Prostate gland (tissue), 2 donors: ENCODE measurements around the gene NOB1. TPM values are rescaled to one million over a fixed set of nuclear protein-coding genes. Genes with fewer than 3 reads are reported as not detected.

Experiments used
- DNase-seq: peaks from one replicate; pipeline ENCODE4 v3.0.0-alpha.2; 2019; ENCODE audit warnings: low spot score
- H3K27ac ChIP-seq, 2 donors: fragments of 200-600 bp; sonication (generic); 2 replicates each; pipeline ENCODE4 v1.5.1; 2017 to 2019
- H3K27me3 ChIP-seq: fragments of 200-600 bp; sonication (generic); replicated peaks from 2 replicates; pipeline ENCODE4 v1.5.1; 2019; ENCODE audit not compliant: insufficient read depth
- H3K36me3 ChIP-seq, 2 donors: fragments of 200-600 bp; sonication (generic); 1 replicate in 1 of 2; 2 replicates in 1 of 2; pipeline versions ENCODE4 v1.5.1 to v1.8.1; 2017 to 2019
- H3K4me1 ChIP-seq: fragments of 200-600 bp; sonication (generic); replicated peaks from 2 replicates; pipeline ENCODE4 v1.5.1; 2019
- H3K4me3 ChIP-seq, 2 donors: fragments of 200-600 bp; sonication (generic); 2 replicates each; pipeline ENCODE4 v1.5.1; 2017 to 2019
- H3K9me3 ChIP-seq: fragments of 200-600 bp; sonication (generic); 2 replicates; pipeline ENCODE4 v1.5.1; 2017
- POLR2A ChIP-seq: fragments of 450-650 bp; IDR thresholded peaks from one replicate; pipeline ENCODE4 v1.6.1; 2016; ENCODE audit warnings: antibody characterized with exemption, mild to moderate bottlenecking
- POLR2AphosphoS5 ChIP-seq: sonication (generic); formaldehyde crosslinking; IDR thresholded peaks from one replicate; pipeline ENCODE4 v1.6.1; 2017; ENCODE audit warnings: antibody characterized with exemption
- WGBS: methylation state at CpG from one replicate; pipeline ENCODE4 v1.1.5; 2018; 5-methylcytosine and 5-hydroxymethylcytosine counted together
- intact Hi-C: fragments of 100-400 bp; cut with DNase I; formaldehyde crosslinking; loops from one replicate; pipeline ENCODE4 v1.14.2; 2022
- small RNA-seq, 2 donors: library from RNA; depleted of rRNA; stranded (forward); fragments of <200 nt; gene quantifications; one replicate each; pipeline ENCODE3, GENCODE V24; 2016
- total RNA-seq, 2 donors: library from RNA; depleted of rRNA; stranded (reverse); fragments of >200 nt; gene quantifications; one replicate each; pipeline ENCODE4 v1.1.0, GENCODE V29; 2016
- TF ChIP-seq, protein P1 (sequence below), 4 experiments: fragments of 200-600 bp in 2 of 4; fragments of 450-650 bp in 2 of 4; sonication (generic) in 2 of 4; IDR thresholded peaks; 1 replicate in 3 of 4; 2 replicates in 1 of 4; pipeline ENCODE4 v1.5.1; 2016 to 2019; ENCODE audit warnings: antibody characterized with exemption in 4 of 4, mild to moderate bottlenecking in 2 of 4, moderate library complexity in 2 of 4

The NOB1 gene
- total RNA-seq, 2 donors from 2014 or later: 29.8 to 44.1 TPM

DNA sequence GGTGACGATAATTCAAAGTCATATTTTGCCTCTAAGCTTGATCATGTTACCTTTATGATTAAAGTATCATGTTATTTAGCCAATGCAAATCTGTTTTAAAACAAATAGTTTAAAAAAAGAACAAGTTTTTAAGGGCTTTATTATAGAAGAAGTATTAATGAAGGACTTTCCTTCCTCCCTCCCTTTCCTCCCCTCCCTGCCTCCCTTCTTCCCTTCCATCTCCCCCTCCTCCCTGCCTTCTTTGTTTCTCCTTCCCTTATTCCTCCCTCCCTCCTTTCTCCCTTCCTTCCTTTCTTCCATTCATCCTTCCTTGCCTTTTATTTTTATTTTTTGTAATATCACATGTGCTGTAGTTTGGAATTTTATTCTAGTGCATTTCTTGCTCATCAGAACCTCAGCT is 54.8 kb downstream of the NOB1 start:
- WGBS: 100% methylated on average over 1 of the region's 1 CpG
- DNase-seq: no peak
- intact Hi-C loops: no loop called here
- Histone ChIP-seq H3K4me1 (no peaks in the 10 kb centered on the region), H3K36me3 (no peaks in the 10 kb centered on the region), H3K27me3 (no peaks in the 10 kb centered on the region), H3K4me3 (no peak overlapping the region), H3K27ac (no peak overlapping the region), H3K9me3 (no peaks in the 10 kb centered on the region)
- TF ChIP-seq POLR2AphosphoS5: no peak
- no peak for TF ChIP-seq POLR2A
- TF ChIP-seq, protein P1, sequence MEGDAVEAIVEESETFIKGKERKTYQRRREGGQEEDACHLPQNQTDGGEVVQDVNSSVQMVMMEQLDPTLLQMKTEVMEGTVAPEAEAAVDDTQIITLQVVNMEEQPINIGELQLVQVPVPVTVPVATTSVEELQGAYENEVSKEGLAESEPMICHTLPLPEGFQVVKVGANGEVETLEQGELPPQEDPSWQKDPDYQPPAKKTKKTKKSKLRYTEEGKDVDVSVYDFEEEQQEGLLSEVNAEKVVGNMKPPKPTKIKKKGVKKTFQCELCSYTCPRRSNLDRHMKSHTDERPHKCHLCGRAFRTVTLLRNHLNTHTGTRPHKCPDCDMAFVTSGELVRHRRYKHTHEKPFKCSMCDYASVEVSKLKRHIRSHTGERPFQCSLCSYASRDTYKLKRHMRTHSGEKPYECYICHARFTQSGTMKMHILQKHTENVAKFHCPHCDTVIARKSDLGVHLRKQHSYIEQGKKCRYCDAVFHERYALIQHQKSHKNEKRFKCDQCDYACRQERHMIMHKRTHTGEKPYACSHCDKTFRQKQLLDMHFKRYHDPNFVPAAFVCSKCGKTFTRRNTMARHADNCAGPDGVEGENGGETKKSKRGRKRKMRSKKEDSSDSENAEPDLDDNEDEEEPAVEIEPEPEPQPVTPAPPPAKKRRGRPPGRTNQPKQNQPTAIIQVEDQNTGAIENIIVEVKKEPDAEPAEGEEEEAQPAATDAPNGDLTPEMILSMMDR (IDR thresholded peaks at IDR 0.05): no peak

DNA sequence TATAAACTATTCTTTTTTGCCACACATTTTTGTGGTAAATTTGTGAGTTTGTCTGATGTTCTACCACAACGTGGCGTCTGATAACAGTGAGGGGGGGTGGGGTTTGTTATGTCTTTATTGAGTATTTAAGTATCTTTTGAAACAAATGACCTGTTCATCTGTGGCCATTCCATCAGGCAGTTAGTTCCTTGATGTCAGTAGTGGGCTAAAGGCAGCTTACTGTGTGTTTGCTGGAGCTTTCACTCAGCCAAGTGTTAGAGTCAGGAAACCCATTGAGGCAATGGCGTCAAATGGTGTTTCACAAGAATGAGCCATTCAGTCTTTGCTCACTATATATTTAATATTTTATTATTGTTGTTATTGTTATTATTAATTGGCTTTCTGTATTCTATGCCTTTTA is 56.3 kb downstream of the NOB1 start:
- H3K4me1 ChIP-seq: no peaks in the 10 kb centered on the region

GRCh38 chr16:69693916-69694315 is 60.8 kb downstream of the NOB1 start:
- intact Hi-C loops: no loop called here
- Histone ChIP-seq H3K4me3 (no peak overlapping the region), H3K4me1 (no peaks in the 10 kb centered on the region), H3K36me3 (peaks cover 0 to 19% of the 10 kb centered on the region in 2 donors), H3K27me3 (no peaks in the 10 kb centered on the region), H3K27ac (no peak overlapping the region), H3K9me3 (no peaks in the 10 kb centered on the region)
- TF ChIP-seq, protein P1 (IDR thresholded peaks at IDR 0.05): no peak
- TF ChIP-seq POLR2AphosphoS5 (no peak), POLR2A (no peak)
- 95% methylated on average over 2 of the region's 2 CpGs for WGBS
- no peak for DNase-seq

More for the DNA sequence above, 56.3 kb downstream of the NOB1 start:
- Histone ChIP-seq H3K27ac (no peak overlapping the region), H3K27me3 (no peaks in the 10 kb centered on the region), H3K9me3 (no peaks in the 10 kb centered on the region), H3K4me3 (no peak overlapping the region), H3K36me3 (peaks cover 0 to 9% of the 10 kb centered on the region in 2 donors)
- intact Hi-C loops: no loop called here
- WGBS: 91% methylated on average over 3 of the region's 3 CpGs
- no peak for TF ChIP-seq POLR2AphosphoS5
- TF ChIP-seq, protein P1 (IDR thresholded peaks at IDR 0.05): no peak
- TF ChIP-seq POLR2A: no peak
- no peak for DNase-seq

GRCh38 chr16:69691980-69692911 is 62.5 kb downstream of the NOB1 start:
- H3K27me3 ChIP-seq: no peaks in the 10 kb centered on the region
- H3K36me3 ChIP-seq: peaks cover 0 to 19% of the 10 kb centered on the region in 2 donors
- H3K4me1 ChIP-seq: no peaks in the 10 kb centered on the region
- no peak for DNase-seq
- intact Hi-C loops: no loop called here
- no peak overlapping the region for H3K4me3 ChIP-seq
- TF ChIP-seq, protein P1 (IDR thresholded peaks at IDR 0.05): no peak
- TF ChIP-seq POLR2AphosphoS5 (no peak), POLR2A (no peak)
- no peaks in the 10 kb centered on the region for H3K9me3 ChIP-seq
- no peak overlapping the region for H3K27ac ChIP-seq
- 57% methylated on average over 4 of the region's 4 CpGs for WGBS

Small RNAs within 50 kb of the gene (small RNA-seq; reads per million reads assigned to genes)
- 0 reads per million in 2 donors for gene RF00091

Other genes with a start within 250 kb of the NOB1 start
- gene NFAT5, start 189.0 kb downstream of the NOB1 start, total RNA-seq: 10 to 100 TPM; 41.4 to 52.7 TPM
- gene NQO1, start 28.4 kb downstream of the NOB1 start, total RNA-seq: 10 to 100 TPM; 25.2 to 43.9 TPM
- 10 to 100 TPM; 30.9 to 66.3 TPM for gene WWP2, start 7.4 kb upstream of the NOB1 start, total RNA-seq
- gene CLEC18A, start 196.4 kb upstream of the NOB1 start, total RNA-seq: 1 to 10 TPM; 1.5 to 8.0 TPM